Left forelimb (tissue), 1 donor: Measurements from ENCODE around the gene RAB6B.

ENCODE experiments used
- DNase-seq: peaks from one replicate; pipeline ENCODE4 v3.0.0-alpha.2; 2018; ENCODE audit warnings: low spot score

Gene RAB6B

DNA sequence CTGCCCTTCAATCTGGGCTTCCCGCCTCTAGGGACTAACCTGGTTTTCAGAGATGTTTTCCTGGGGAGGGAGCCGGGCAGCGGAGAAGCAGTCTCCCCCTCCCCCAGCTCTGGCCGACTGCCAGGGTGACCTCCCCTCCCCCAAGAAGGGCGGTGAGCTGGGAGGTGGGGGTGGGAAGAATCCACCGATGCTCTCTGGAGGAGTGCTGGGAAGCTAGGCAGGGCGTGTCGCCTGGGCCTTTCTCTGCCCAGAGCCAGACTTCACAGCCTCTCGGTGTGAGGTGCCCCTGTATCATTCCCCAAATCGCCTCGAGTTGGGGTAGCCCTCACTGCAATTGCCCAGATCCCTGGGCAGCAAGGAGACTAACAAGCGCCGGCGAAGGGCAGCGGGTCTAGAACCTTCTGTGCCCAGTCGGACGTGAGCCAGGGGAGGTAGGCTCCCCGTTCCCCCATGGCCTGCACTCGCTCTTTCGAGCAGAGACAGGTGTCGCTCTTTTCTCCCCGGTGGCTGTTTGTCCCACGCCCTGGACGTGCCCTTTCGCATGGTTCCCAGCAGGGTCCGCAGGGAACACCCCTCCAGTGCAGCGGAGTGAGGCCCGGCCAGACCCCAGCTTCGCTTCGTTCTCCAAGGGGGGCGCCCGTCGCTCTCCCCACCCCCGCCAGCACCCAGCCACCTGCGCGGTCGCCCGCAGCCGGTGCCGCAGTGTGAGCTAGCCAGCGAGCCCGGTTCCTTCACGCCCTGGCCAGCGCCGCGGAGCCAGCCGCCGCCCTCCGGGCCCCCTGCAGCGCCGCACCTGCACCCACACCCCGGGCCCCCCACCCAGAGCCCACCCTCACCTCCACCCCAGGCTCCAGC lies 1.1 kb downstream of the RAB6B start:
- no peak for DNase-seq

DNA sequence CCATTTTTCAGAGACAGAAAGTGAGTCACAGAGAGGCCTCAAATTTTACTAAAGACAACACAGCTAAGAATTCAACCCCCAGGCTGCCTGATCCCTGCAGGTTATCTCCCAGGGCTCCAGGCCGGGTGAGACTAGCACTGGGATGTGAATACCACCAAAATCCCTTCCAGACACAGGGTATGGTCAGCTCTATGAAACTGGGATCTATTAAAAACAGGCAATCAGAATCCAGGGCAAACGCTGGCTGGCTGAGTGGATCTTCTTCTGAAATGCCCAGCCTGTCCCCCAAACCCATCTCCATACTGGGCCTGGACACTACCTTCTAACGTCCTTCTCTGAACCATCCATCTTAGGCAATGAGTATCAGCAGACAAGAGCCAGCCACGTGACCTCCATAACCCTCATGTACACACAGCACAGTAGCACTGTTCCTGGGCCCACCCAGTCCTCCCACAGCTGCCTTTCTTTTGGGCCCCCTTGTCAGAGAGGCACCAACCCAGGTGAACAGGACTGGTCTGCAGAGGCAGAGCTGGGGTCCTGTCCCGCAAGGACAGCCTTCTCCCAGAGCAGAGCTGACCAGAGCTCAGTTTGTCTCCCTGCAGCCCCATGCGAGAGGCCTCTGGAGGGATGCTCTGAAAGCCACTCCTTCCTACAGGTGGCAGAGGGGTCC lies 1.9 kb downstream of the RAB6B start:
- no peak for DNase-seq

DNA sequence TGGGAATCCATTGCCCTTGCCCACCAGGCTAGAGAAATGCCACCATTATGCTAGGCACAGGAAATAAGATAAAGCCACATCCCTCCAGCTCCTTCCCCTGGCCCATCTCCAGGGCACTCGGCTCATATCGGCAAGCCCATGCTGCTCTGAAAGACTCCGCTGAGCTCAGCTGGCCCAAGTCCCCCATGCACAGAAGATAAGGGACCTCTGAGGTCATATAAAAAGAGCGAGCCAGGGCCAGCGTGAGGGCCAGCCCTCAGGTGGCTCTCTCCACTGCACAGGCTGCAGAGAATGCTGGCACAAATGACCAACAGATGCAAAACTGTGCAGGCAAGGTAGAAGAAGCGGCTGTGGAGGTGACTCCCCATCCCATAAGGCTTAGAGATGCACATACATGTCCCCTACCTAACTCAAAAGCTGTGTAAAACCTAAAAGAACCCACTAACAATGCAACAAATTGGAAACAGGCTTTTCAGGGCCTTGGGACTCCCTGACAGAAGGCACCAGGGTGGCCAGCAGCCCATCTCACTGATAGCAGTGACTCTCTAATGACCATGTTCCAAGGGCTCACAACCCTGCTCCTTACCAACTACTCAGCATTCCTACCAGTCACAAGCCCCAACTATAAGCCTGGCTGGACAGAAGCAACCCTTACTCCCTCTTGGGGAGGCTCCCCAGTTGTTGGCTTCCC lies 3.0 kb downstream of the RAB6B start:
- DNase-seq: no peak

DNA sequence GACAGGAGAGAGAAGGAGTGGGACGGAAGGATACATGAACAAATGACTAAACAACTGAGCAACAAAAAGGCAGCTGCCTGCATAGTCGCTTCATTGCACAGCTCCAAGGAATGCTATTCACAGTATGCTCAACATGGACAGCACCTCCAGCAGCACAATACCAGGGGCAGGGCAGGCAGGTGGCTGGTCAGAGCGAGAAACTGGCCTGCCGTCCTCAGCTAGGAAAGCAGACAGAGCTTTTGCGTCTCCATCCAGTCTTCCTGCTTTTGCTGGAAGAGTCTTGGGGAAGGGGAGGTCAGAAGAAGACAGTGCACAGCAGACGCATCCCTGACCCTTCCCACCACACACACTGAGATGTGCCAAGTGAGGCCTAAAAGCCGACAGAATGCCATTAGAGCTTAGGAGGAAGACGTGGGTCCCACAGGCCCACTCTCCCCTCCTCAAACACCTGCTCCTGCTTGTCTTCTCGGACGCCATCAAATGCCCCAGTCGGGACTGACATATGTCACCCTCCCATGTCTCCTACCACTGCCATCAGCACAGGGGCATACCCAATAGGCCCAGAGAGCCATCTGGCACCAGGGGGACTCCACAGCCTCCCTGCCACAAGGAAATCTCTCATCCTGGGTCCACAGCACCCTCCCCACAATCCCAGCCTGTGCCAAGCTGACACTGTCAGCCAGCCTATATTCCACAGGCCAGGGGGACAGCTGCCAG lies 3.9 kb downstream of the RAB6B start:
- no peak for DNase-seq

DNA sequence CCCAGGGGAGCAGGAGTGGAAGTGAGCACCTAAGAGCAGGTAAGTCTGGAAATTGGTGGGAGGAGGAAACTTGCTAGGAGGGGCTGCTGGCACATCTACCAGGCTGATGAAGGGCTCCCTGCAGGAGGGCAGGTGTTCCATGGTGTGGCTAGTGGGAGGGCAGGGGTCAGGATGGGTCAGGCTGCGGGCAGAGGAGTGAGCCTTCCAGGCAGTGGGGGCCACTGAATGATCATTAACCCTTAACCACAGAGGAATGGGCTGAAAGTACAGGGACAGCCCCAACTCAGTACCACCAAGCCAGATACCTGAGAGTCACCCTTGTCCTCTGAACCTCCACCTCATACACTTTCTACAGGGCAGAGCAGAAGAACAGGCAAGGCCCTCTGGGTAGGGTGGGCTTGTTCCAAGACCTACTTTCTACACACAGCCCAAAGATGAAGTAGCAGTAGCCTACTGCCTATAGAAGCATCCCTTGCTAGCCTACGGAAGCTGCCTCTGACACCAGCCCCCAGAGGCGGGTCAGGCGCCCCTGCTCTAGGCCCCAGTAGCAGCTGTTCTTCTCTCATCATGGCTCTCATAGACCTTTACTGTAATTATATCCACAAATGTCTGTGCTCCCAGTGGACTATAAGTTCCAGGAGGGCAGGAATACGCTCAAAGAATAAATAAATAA lies 4.6 kb downstream of the RAB6B start:
- no peak for DNase-seq

DNA sequence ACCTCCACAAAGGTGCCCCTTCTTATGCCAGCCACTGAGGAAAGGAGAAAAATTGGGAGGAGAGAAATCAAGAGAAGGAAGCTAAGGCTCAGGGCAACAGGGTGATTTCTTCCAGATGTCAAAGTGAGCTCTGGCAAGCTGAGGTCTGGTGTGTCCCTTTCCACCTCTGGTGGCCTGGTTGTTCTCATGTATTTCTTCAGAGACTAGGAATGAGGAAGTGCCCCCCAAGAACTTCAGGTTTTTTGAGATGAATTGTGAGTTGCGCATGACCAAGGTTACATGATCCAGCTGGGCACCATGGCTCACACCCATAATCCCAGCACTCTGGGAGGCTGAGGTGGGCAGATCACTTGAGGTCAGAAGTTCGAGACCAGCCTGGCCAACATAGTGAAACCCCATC lies 5.6 kb downstream of the RAB6B start:
- no peak for DNase-seq

DNA sequence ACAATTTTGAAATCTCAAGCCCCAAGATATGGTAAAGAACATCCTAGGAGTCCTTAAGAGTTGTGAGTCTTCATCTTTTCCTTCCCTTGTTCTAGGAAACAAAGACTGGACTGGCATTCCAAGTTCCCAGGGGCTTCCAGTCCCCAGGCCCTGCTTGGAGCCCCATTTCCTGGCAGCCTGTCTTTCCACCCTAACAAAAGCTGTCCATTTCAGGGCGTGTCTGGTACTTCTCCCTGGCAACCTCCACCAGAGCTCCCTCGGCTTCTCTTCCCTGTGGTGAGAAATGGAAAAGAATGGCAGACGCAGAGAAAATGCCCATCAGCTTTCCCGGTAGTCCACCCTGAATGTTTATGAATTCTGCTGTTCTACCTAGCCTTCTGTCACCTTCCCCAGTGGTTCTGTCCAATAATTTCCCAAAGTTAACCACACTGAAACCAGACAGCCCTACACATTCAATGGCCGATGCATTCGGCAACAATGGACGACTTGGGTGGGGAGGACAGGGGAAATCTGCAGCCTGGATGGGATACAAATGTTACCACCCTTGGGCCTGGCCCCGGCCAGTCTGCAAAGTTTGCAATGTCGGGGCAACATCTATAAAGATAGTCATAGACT lies 6.8 kb downstream of the RAB6B start:
- DNase-seq: no peak

DNA sequence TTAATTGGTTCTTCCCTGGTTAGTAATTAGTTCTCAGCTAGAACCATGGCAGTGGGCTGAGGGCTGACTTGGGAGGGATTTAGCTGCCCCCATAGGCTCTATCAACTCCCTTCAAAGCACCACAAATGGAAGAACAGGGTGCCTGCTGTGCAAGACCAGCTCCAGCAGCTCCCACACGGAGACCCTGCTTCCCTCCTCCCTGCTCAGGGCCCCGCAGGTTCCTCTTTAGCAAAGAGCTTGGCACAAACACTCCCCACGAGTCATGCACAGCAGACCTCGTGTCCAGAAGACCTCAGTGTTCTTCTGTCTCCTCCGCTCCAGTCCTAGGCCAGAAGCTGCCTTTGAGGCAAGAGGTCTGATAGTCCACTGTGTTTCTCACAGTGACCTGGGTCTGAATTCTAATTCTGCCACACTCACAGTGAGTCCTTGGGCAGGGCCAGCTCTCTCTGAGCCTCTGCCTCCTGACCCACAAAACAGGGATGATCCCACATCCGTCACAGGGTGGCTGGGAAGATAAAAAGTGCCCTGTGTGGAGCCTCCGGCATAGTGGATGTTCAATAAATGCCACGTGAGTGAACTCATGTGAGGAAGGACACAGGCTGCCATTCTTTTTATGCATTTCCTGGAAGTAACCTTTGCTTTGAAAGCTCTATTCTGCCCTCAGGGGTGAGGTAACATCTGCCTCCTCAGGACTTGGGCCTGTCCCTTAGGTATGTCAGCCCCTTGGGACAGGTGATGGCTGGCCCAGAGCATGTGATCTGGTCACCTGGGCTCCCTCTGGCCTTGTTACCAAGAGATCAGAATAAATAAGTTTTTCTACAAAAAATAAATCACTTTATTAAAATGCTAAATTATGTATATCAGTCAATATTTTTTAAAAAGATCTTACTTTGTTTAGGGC lies 7.6 kb downstream of the RAB6B start:
- no peak for DNase-seq

DNA sequence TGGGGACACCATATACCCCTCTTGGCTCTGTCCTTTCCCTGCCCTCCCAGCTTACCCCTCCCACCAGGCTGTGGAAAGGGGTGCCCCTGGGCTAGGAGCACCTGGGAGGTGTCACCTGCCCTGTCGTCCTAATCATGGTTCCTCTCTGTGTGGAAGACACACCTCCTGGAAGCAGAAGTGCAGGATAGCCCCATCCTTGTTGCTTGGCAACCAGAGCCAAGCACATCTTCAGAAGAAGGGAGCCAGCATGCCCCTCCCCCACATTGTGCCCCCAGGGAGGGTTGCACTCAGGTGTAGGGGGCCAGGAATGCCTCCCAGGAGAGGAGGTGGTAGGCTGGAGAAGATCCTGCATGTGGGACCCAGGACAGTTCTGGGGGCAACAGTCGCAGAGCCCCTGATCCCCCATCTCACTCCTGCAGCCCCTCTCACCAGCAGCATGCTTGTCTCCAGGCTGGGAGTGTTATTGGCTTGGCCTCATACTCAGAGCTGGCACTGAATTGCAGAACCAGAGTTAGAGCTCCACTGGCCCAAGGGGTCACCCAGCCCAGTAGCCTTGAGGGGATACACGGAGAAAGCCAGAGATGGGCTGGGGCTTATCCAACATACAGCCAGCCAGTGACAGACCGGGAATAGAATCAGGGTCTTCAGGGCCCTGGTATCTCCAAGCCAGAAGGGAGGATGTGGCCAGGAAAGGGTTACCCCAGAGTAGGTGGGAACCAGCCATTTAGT lies 8.4 kb downstream of the RAB6B start:
- DNase-seq: no peak

DNA sequence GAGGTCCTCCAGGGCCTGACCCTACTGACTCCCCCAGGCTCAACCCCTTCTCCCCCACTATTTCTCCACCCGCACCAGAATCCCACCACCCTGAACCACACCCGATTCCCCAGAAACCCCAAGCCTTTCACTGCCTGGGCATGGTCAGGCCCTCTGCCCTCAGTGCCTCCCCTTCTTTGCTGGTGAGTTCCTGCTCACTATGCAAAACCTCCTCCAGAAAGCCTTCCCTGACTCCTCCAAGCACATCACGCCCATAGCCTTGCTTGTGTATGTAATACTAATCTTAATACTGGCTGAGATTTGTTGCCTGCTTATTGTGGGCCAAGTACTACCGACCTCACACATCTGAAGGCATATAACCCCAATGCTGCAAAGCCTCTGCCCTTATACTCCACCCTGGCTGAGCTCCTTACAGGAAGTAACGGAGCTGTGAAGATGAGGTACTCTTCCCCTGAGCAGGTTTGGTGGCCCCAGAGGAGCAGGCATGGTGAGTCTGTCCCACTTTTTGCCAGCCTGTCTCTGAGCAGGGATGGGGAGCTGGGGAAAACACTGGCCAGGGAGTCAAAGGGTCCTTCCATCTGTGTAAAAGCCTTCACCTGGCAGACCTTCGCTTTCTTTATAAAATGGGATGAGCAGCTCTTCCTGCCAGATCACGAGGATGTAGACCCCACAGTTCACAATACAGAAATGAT lies 9.5 kb downstream of the RAB6B start:
- no peak for DNase-seq

DNA sequence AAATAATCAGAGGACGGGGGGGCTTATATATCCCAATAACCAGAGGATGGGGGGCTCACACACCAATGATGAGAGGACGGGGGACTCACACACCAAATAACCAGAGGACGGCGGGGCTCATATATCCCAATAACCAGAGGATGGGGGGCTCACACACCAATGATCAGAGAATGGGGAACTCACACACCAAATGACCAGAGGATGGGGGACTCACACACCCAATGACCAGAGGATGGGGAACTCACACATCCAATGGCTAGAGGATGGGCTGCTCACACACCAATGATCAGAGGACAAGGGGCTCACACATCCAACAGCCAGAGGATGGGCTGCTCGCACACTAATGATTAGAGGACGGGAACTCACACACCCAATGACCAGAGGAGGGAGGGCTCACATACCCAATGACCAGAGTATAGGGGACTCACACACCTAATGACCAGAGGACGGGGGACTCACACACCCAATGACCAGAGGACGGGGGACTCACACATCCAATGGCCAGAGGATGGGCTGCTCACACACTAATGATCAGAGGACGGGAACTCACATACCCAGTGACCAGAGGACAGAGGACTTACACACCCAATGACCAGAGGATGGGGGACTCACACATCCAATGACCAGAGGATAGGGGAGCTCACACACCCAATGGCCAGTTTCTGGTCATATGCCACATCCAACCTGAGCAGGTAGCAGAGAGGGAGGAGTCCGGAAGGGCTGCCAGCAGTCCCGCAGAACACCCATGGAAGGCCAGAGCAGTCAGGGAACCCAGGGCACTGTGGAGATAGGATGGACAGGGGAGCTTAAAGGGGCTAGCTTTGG lies 10.6 kb downstream of the RAB6B start:
- no peak for DNase-seq

DNA sequence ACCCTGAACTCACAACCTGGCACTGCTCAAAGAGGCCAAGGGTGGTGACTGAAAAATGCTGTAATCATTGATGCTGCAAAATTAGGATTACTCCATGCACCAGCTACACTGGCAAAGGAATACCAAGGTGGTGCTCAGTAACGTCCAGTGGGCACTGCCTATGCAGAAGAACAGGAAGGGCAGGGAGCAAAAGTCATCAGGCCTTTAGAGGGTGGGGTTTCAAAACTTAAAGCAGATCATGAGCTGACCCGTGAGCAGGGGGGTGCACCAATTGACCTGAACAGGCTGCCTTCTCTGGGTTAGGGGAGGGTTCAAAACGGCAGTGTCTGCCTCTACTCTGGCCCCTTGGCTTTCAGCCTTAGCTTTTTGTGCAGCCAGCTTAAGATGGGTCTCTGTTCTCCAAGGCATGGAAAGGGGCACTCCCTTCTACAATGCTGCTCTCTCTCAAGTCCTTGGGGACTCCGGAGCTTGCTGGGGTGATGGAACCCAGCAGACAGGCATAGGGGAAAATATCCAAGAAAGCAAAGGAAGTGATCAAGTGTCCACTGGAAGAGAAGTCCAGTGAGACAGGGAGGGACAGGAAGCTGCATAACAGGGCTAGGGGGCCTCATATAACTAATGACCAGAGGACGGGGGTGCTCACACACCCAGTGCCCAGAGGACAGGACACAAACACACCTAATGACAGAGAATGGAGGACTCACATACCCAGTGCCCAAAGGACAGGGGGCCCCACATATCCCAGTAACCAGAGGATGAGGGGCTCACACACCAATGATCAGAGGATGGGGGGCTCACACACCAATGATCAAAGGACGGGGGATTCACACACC lies 11.4 kb downstream of the RAB6B start:
- no peak for DNase-seq

DNA sequence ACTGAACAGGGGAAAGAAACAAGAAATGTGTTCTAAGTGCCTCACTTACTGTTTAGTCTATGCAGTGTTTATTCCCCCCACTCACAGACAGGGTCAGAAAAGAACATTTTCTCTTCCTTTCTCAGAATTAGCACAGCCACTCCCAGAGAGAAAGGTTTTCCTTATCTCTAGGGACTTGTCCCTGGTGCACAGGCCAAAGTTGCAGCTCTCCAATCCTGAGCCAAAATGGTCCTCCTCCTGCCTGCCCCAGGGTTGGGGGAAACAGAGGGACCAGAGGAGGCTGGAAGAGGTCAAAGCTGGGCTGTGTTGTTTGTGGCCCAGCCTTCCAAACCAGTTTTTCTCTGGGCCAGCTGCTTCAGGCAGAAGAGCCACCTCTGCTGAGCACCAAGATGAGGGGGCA lies 12.0 kb downstream of the RAB6B start:
- no peak for DNase-seq

DNA sequence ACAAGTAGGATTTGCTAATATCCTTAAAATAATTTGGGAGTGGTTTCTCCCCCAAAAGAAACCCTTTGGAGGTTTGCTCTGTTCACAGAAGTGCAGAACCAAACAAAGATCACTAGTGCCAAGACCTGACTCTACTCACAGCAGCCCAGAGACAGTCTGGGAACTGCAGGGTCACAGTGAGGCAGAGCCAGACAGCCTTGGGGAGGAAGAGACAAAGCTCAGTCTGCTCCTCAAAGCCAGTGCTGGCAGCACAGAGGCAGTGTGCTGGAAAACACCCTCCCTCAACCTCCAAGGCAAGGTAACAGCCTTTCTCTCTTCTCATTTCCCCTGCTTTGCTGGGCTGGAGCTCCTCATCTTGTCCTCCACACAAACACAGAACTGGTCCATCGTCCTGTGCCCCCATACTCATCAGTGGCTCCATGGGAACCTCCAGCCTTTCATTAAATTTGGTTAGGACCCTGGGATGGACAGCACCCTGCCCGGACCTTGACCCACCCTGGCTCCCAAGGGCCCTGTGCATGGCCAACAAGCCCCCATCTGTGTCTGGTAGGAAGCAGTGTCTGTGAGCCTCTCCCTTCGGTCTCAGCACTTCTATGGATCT lies 12.6 kb downstream of the RAB6B start:
- DNase-seq: no peak

DNA sequence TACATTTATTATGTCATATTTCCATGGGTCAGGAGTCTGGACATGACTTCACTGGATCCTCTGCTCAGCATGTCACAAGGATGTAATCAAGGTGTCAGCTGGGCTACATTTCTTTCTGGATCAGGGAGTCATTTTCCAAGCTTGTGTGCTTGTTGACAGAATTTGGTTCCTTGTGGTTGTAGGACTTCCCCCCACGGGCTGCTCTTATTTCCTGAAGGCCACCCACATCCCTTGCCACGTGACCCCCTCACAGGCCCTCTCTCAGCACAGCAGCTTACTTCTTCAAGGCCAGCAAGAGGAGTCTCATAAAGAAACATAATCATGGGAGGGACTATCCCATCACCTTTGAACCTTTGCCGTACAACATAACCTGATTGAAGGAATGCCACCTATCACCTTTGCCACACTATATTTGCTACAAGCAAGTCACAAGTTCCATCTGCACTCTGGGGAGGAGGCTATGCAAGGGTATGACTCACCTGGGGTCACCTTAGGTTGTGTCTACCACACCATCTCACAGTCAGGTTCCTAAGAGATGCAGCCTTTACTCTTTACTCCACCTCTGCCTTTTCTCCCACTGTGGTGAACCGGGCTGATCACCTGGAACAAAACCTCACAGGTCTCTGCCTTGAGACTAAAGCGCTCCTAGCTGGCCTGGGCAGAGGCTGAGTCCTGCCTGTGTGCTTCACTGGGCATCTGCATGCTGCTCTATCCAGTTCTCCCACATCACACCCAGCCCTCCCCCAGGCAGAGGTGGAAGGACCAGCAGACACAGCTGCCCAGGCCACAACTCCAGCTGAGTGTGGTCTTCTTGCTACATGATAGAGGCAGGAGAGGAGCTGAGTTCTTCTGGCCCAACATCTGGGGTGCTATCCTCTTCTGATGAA lies 13.5 kb downstream of the RAB6B start:
- no peak for DNase-seq

DNA sequence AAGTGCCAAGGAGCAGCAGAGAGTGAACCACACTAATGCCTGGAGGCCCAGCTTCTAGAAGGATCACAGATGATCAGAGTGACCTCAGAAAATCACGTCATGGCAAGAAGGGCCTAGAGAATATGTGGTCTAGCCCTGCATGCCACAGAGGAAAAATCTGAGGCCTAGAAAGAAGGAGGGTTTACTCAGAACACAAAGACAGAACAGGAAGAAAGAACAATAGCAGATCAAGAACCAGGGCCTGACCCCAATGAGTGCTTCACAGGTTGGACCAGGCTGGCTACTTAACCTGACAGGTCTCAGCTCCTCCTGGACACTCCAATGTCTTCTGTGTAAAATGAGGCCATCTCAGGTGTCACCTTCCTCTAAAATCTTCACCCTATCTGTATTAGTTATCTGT lies 14.2 kb downstream of the RAB6B start:
- peak; percentile 23 for DNase-seq
